Right atrium auricular region (tissue), 2 donors: ENCODE results near the gene CAPN8. TPM values are rescaled to one million over a fixed set of nuclear protein-coding genes. Genes with fewer than 3 reads are reported as not detected.

ENCODE experiments used
- DNase-seq: peaks from one replicate; pipeline ENCODE4 v3.0.0-alpha.2; 2019; ENCODE audit warnings: low spot score
- H3K27ac ChIP-seq, 2 donors: fragments of 200-600 bp; sonication (generic); 1 replicate in 1 of 2; 2 replicates in 1 of 2; pipeline ENCODE4 v1.5.1; 2016 to 2019
- H3K27me3 ChIP-seq, 2 donors: fragments of 200-600 bp; sonication (generic); one replicate each; pipeline versions ENCODE4 v1.5.1 to v1.6.0; 2017 to 2019
- H3K36me3 ChIP-seq: fragments of 200-600 bp; sonication (generic); one replicate; pipeline ENCODE4 v1.5.1; 2016
- H3K4me1 ChIP-seq, 2 donors: fragments of 200-600 bp; sonication (generic); one replicate each; pipeline versions ENCODE4 v1.5.1 to v1.6.0; 2017 to 2019
- H3K4me3 ChIP-seq, 2 donors: fragments of 200-600 bp; sonication (generic); 1 replicate in 1 of 2; 2 replicates in 1 of 2; pipeline ENCODE4 v1.5.1; 2017 to 2019; ENCODE audit warnings: mild to moderate bottlenecking in 1 of 2, moderate library complexity in 1 of 2
- H3K9me3 ChIP-seq, 2 donors: fragments of 200-600 bp; sonication (generic); one replicate each; pipeline ENCODE4 v1.5.1; 2019
- CTCF ChIP-seq, 2 donors: fragments of 200-600 bp; sonication (generic); IDR thresholded peaks; one replicate each; pipeline ENCODE4 v1.5.1; 2019; ENCODE audit warnings: antibody characterized with exemption in 2 of 2
- total RNA-seq, 2 donors: library from RNA; depleted of rRNA; stranded (reverse); fragments of >200 nt; gene quantifications; one replicate each; pipeline ENCODE4 v1.1.0, GENCODE V29; 2016

The CAPN8 gene
- total RNA-seq, 2 donors from 2014 or later = not detected

DNA sequence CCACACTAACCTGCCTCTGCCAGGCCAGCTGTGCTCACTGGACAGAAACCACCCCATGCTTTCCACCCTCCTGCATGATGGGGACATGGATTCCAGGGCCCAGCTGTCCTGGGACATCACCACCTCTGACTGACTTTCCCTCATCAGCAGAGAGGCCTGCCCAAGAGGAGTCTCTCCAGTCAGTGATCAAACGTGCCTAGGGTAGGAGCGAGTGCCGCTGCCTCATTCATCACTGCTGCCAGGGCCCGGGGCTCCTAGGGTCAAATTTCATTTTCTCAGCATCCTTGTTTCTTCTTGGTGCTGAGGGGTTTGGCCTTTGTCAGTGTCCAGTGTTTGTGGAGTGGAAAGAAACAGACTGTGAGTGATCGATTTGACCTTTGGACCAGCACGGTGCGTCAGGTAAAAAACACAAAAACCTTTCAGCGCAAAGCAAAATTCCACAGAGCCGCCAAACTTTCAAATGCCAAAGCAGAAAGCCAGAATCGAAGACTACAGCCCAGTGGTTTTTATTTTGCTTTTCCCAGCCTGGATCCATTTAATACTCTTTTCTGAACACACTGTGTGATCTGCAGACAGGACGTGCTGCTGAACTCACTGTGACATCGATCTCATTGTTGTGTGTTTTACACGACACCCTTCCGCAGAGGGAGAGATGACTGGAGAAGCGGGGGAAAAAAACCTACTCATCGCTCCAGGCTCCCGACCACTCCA lies 43.2 kb downstream of the CAPN8 start:
- H3K36me3 ChIP-seq = no peaks in the 10 kb centered on the region
- no peak for TF ChIP-seq CTCF (IDR thresholded peaks at IDR 0.05)
- no peak overlapping the region for H3K27ac ChIP-seq
- H3K4me3 ChIP-seq = no peak overlapping the region
- no peaks in the 10 kb centered on the region for H3K27me3 ChIP-seq
- H3K4me1 ChIP-seq = no peaks in the 10 kb centered on the region
- no peaks in the 10 kb centered on the region for H3K9me3 ChIP-seq
- no peak for DNase-seq

GRCh38 chr1:223621312-223621734 lies 44.2 kb downstream of the CAPN8 start:
- no peak for TF ChIP-seq CTCF (IDR thresholded peaks at IDR 0.05)
- Histone ChIP-seq H3K27ac (no peak overlapping the region), H3K9me3 (no peaks in the 10 kb centered on the region), H3K36me3 (no peaks in the 10 kb centered on the region), H3K4me1 (no peaks in the 10 kb centered on the region), H3K4me3 (no peak overlapping the region), H3K27me3 (no peaks in the 10 kb centered on the region)
- DNase-seq = no peak

DNA sequence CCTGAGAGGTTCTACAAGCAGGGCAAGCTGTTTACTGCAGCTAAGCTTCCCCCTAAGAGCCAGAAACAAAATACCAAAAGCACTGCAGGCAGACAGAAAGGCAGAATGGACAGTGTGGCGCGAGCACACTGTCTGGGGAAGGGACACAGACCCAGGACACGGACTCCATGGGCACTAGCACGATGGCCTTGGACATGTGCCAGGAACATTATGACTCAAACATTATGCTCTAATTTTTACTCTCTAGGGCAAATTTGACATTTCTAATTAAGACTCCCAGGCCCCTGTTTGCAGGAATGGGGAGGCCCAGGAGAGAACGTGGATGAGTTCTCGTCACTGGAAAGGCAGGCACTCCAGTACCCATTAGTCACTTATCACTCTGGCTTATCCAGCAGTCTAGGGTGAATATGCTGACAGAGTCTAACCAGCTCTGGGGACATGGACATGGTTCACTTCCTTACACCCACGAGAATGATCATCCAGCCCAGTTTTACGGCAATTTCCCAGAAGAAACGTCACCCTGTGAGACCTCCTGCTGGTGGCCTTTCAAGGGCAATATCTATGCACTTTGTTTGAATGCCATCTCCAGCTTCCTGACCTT lies 45.1 kb downstream of the CAPN8 start:
- H3K4me3 ChIP-seq = no peak overlapping the region
- no peak for DNase-seq
- no peak overlapping the region for H3K27ac ChIP-seq
- H3K36me3 ChIP-seq = no peaks in the 10 kb centered on the region
- no peaks in the 10 kb centered on the region for H3K27me3 ChIP-seq
- H3K4me1 ChIP-seq = no peaks in the 10 kb centered on the region
- TF ChIP-seq CTCF (IDR thresholded peaks at IDR 0.05) = no peak
- no peaks in the 10 kb centered on the region for H3K9me3 ChIP-seq

DNA sequence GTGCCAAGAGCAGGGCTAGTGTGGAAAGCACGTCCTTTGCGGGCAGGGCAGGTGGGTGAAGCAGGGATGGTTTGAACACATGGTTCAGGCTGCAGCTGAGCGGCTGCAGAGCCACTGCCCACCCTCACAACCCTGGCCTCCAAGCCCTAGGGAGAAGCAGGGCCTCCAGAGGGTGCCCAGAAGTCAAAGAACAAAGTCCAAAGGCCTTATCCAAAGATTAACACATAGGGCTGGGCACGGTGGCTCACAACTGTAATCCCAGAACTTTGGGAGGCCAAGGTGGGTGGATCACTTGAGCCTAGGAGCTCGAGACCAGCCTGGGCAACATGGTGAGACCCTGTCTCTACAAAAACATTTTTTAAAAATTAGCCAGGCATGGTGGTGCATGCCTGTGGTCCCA lies 46.8 kb downstream of the CAPN8 start:
- TF ChIP-seq CTCF (IDR thresholded peaks at IDR 0.05) = no peak

DNA sequence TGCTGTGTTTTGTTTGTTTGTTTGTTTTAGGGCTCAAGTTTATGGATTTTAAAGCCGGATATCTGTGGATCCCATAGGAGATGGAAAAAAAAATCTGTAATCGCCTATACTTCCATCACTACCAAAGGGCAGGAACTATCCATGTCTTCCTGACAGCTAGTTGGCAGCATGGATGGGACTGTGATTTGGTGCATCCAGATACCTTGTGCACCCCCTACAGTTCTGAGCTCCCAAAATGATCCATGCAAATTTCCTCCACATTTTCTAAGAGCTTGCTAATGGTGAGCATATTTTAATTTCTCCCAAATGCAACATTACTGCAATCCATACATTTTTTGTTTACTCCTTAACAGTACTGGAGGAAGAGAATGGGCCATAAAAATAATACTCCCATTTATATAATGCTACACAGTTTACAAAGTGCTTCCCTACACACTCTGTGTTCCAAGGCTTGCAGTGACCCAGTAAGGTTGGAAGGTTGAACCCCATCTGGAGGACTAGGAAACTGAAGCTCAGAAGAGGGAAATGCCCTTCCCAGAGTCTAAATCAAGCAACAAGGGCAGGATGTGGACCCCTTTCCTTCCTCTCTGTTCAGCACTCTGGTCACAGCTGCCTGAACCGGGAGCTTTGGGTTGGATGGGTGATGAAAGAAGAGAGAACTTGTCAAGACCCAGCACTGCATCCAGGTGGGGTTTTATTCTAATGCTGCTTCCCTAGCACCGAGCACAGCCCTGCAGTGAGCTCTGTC lies 48.0 kb downstream of the CAPN8 start:
- H3K4me3 ChIP-seq = no peak overlapping the region
- DNase-seq = no peak
- no peaks in the 10 kb centered on the region for H3K36me3 ChIP-seq
- no peak overlapping the region for H3K27ac ChIP-seq
- TF ChIP-seq CTCF (IDR thresholded peaks at IDR 0.05) = peak in 1 of 2 donors; percentile 44
- H3K27me3 ChIP-seq = no peaks in the 10 kb centered on the region
- H3K9me3 ChIP-seq = no peaks in the 10 kb centered on the region
- H3K4me1 ChIP-seq = no peaks in the 10 kb centered on the region

More for the DNA sequence above, 46.8 kb downstream of the CAPN8 start:
- no peak for DNase-seq
- Histone ChIP-seq H3K4me3 (no peak overlapping the region), H3K27ac (no peak overlapping the region), H3K27me3 (no peaks in the 10 kb centered on the region), H3K36me3 (no peaks in the 10 kb centered on the region), H3K9me3 (no peaks in the 10 kb centered on the region), H3K4me1 (no peaks in the 10 kb centered on the region)
